GM19025 (cell line): ENCODE measurements around the gene ZNF750.

Source experiments
- ATAC-seq: cut with Tn5 transposase; IDR thresholded peaks from one replicate; pipeline ENCODE4 v1.9.1; 2021; ENCODE audit warnings: mild to moderate bottlenecking, low read depth, moderate library complexity; ENCODE audit not compliant: unreplicated experiment

Gene ZNF750

DNA sequence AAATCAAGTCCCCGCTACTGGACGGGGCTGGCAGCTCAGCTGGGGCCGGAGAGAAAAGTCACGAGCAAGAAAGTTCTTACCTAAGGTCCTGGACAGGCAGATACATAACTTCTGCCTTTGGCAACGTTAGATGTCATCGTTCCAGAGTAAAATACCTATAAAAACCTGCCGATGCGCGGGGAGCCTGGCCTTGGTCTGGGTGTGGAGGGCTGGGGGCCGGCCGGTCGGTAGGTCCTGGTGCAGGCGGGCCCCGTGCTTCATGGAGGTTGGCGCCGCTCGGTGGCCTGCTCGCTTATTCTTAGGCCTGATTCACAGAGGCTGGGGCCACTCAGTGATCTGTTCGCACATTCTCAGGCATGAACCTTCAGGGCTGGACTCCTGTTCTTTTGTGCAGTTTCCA, 33.7 kb upstream of the ZNF750 start:
- ATAC-seq, result no peak

DNA sequence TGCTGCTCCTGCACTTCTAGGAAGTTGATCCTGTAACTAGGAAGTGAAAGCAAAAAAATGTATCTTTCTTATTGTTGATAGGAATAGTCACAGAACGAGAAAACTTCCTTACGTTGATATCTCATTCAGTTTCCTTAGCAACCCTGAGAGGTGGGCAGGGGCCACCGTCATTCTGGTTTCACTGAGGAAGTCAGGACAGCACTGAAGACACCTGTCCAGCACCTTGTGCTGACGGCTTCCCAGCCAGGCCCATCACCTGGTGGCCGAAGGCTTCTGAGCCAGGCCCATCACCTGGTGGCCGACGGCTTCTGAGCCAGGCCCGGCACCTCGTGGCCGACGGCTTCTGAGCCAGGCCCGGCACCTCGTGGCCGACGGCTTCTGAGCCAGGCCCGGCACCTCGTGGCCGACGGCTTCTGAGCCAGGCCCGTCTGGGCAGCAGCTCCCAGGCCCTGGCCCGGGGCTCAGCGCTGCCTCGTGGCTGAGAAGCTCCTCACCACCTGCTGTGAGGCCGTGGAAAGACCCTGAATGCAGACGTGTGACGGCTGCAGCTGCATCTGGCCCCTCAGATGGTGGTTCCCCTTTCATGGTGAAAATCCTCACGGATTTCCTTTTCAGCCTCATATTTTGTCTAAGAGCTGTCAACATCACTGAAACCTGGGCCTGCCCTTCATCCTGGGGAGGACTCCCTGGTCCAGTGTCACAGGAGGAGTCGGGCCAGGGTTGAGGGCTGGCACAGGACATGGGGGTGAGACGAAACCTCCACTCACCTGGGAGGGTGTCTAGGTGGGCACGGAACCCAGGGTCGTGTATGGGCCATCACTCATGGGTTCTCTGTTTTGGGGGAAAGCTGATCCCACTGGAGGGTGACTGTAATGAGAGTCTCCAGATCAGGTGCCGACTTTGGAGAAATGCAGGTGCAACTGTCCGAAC, 33.0 kb upstream of the ZNF750 start:
- ATAC-seq, result no peak

GRCh38 chr17:82871776-82872561, 32.1 kb upstream of the ZNF750 start:
- ATAC-seq, result no peak

DNA sequence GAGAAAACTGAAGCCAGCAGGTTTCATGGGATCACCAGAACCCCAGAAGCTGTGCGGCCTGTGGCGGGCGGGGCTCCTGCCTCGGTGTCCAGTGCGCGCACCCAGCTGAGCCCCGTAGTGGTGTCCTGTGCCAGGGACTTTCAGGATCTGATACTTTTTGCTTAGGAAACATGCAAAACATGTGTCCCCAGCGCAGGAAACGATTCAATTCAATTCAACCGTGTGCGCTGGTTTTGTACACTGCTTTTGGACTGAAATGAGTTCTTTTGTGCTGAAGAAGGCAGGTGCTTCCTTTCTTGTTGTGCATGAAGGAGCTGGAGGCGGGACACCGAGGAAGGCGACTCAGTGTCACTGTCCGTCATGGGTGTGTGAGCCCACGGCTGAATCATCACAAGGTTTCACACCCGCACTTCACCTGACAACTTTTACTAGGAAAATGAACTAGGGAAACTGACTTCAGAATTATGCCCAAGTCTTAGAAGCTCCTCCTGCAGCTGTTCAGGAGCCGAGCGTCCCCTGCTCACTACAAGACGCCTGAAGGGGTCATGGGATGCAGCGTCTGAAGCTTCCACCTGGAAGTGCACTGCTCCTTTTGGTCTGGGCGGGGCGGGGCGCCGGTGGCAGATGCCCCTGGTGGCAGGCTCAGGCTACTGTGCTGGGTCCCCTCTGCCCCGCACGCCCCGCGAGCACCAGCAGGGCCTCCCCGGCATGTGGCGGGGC, 31.4 kb upstream of the ZNF750 start:
- ATAC-seq, result peak; percentile 66

- ATAC-seq, result no peak
Measured at GRCh38 chr17:82870541-82870940, 30.7 kb upstream of the ZNF750 start.

DNA sequence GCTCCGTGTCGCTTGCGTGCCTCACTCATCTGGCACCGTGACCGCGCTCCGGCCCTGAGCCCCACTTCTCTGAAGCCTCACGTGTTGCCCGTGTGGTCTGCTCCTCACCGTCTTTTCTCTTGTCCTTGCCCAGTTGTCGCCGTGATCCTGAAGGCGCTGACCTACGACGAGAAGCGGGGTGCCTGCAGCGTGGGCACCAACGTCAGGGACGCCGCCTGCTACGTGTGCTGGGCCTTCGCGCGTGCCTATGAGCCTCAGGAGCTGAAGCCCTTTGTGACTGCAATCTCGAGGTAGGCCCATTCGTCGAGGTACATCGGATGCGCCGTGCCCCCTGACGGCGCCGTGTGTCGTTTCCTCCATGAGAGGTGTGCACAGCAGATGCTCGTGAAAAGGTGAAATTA, 30.3 kb upstream of the ZNF750 start:
- no peak for ATAC-seq

DNA sequence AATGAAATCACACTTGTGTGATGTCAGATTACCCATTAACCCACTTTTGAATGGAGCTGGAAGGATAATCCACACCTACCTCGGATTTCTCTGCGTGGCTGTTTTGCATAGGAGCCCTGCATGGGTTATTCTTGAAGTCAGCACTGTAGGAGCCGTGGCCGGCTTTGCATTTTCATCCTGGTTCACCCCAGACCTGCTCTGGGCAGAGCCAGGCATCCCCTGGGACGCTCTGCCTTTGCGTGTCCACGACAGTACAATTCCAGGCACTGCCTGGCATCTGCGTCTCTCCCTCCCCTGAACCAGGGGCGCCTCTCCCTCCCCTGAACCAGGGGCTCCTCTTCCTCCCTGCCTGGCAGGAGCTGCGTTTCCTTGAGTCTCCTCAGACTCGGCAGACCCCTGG, 29.7 kb upstream of the ZNF750 start:
- no peak for ATAC-seq

GRCh38 chr17:82868715-82869131, 28.9 kb upstream of the ZNF750 start:
- ATAC-seq, result no peak

- ATAC-seq, result no peak
Measured at GRCh38 chr17:82867763-82868325, 28.0 kb upstream of the ZNF750 start.

DNA sequence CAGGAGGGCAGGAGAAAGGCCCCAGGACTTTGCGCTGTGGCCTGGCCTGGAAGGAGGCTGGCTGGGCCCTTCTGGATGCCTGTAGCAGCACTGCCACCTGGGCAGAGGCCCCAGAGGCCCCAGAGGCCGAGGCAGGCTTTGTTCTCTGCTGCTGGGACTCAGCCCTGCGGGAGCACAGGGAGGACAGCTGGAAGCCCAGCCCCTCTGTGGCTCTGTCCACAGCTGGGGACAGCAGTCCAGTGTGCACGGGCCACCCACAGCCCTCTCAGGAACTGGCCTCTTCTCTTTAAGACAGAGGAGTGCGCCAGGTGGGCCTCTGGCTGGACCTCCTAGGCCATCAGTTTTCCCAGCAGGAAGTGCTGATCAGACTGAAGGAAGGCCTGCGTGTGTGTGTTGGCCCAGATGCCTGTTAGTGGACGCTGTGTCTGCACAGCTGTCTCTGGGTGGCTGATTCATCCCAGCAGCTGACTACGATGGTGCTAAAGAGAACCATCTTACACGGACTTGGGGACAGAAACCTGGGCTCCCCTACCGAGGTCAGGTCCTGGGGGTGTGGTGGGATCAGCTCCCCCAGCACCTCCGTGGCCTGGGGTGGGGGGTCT, 26.9 kb upstream of the ZNF750 start:
- no peak for ATAC-seq

DNA sequence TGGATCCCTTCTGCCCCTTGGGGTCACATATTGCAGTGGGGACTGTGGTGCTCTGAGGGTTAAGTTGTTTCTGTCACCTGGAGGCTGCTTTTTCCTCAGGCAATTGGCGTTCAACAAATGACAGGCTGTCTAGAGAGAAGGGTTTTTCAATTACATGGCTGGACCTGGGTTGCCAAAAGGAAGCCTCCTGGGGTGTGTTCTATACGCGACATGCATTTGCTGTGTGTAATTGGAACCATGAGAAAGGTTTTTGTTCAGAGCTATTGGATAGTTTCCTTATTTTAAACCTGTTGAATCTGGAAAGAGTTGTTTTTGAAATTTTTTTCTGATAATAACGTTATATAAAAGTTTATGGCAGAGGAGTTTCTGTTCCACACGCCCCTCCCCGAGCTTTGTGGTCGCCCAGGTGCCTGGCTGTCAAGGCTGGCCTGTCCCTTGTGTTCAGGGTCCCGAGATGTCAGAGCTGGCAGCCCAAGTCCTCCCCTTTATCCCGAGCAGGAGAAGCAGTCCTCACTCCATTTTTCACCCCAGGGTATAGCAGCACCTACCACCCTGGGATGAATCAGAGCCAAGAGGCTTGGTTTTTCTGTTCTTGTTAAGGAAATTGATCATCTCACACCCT, 26.1 kb upstream of the ZNF750 start:
- no peak for ATAC-seq

DNA sequence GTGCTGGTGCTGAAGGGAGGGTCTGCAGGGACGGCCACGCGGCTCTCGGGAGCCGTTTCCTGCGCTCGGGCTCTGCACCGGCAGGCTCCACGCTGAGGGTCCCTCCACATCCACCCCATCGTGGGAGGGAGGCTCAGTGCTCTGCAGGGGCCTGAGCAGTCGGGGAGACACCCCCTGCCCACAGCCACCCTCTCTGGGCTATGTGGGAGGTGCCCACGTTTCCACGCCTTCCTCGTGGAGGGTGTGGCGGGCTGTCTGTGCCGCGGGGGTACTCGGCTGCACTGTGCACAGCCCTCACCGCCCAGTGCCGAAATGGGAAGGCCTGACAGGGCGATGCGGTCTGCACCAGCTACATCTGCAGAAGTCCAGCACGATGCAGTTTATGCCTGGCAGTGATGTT, 25.5 kb upstream of the ZNF750 start:
- no peak for ATAC-seq

GRCh38 chr17:82864713-82865248, 25.0 kb upstream of the ZNF750 start:
- ATAC-seq, result no peak

GRCh38 chr17:82863941-82864712, 24.3 kb upstream of the ZNF750 start:
- ATAC-seq, result peak; percentile 84

DNA sequence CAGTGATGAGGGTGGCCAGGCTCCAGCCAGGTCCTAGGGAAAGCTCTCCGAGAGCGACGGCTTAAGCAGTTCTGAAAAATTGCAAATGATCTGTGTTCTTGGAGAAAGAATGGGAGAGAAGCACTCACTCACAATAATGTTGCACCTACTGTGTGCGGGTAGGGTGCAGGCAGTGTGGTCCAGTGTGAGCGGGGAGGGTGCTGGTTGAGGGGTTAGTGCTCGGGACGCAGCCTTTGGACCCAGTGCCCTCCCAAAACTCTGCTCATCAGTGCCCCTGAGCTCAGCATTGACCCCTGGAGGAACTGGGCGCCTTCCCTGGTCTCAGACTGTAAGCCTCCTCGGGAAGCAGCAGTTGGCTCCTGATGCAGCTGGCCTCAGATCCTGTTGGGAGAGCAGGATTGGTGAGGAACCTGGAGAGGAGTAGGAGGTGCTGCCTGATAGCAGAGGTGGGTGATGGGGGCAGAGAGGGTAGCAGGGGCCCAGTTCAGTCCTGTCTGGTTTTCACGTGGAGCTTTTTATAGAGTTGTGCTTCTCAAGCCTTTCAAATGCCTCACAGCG, 23.6 kb upstream of the ZNF750 start:
- no peak for ATAC-seq

DNA sequence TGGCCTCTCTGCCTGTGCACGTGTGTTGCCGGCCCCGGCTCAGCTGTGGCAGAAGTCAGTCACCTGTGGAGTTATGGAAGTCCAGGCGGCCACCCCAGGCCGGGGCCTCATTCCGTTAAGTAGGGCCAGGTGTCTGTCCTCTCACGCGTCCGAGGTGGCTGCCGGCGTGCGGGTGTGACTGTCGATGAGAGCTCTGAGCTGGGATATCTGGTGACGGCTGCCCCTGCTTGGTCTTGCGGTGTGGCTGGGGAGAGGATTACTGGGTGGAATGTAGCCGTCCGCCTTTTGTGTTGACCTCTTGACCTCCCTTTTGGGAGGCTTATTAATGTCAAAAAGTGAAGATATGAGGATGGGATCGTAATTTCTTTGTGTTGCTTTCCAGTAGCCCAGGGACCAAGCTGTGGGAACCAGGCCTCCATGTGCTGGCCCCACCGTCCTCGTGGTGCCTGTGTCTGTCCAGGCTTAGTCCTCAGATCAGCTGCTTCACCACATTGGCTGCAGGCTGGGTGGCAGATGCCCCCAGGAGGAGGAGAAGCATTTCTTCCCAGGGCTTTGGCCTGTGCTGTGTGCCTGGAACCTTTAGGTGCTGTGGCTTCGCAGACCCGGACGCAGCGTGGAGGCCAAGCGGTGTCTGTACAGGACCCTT, 23.0 kb upstream of the ZNF750 start:
- no peak for ATAC-seq

DNA sequence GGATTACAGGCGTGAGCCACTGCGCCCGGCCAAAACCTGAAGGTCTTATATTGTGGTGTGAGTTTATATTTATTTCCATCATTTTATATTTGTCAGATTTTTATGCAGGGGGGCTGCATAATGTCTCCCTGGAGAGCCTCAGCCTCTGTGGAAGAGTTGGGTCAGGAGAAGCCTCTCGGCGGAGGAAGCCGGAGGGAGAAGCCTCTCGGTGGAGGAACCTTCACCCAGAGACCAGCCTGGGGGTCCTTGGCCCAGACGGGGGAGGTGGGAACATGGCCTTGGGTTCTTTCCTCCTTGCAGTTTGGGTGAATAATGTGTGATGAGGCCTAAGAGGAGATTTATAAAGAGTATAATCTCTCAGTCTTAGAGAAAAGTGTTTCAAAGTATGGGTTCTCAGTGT, 22.4 kb upstream of the ZNF750 start:
- no peak for ATAC-seq

GRCh38 chr17:82861393-82861775, 21.6 kb upstream of the ZNF750 start:
- ATAC-seq, result no peak
